ENCODE data around the gene OPA1. TPM values are rescaled to one million over a fixed set of nuclear protein-coding genes. Genes with fewer than 3 reads are reported as not detected.
A peak's percentile ranks its signal among the peaks of the same experiment; 100 is the strongest.

Gene OPA1
- total and polyA plus RNA-seq, 4 donors = 13.2 to 54.5 (median 33.4) TPM

GRCh38 chr3:193662757-193663322, 69.8 kb downstream of the OPA1 start:
- no peak for DNase-seq (ENCODE audit: low spot score)
- Histone ChIP-seq H3K27ac (ENCODE audit: low read depth in 1 of 2, low read length in 2 of 2) (peak overlapping the region; percentile 83 to 88), H3K27me3 (ENCODE audit: control insufficient read depth in 4 of 4, insufficient read depth in 4 of 4, low read length in 3 of 4) (no peaks in the 10 kb centered on the region), H3K4me1 (ENCODE audit: control insufficient read depth in 4 of 4, insufficient read depth in 4 of 4, low read length in 3 of 4) (peaks cover 0 to 26% (median 10%) of the 10 kb centered on the region in 4 donors), H3K36me3 (ENCODE audit: control insufficient read depth in 4 of 4, insufficient read depth in 3 of 4, low read depth in 1 of 4, low read length in 3 of 4) (peaks cover 3 to 29% (median 10%) of the 10 kb centered on the region in 4 donors), H3K9ac (ENCODE audit: low read depth in 1 of 2, low read length in 2 of 2) (peak overlapping the region in 1 of 2 donors; percentile 73), H3K9me3 (ENCODE audit: control insufficient read depth in 4 of 4, low read length in 3 of 4) (no peaks in the 10 kb centered on the region), H3K4me3 (ENCODE audit: low read depth in 1 of 3, low read length in 3 of 3) (no peak overlapping the region)
- 35% methylated on average over 7 of the region's 7 CpGs for WGBS
- TF ChIP-seq, protein P1, sequence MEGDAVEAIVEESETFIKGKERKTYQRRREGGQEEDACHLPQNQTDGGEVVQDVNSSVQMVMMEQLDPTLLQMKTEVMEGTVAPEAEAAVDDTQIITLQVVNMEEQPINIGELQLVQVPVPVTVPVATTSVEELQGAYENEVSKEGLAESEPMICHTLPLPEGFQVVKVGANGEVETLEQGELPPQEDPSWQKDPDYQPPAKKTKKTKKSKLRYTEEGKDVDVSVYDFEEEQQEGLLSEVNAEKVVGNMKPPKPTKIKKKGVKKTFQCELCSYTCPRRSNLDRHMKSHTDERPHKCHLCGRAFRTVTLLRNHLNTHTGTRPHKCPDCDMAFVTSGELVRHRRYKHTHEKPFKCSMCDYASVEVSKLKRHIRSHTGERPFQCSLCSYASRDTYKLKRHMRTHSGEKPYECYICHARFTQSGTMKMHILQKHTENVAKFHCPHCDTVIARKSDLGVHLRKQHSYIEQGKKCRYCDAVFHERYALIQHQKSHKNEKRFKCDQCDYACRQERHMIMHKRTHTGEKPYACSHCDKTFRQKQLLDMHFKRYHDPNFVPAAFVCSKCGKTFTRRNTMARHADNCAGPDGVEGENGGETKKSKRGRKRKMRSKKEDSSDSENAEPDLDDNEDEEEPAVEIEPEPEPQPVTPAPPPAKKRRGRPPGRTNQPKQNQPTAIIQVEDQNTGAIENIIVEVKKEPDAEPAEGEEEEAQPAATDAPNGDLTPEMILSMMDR (IDR thresholded peaks at IDR 0.05; ENCODE audit: low read depth, low read length, missing input control) = no peak
- TF ChIP-seq FOXA2 (IDR thresholded peaks at IDR 0.05) (peak; percentile 79), YY1 (IDR thresholded peaks at IDR 0.05) (peak; percentile 84), ZBTB33 (IDR thresholded peaks at IDR 0.05) (peak; percentile 85), JUND (IDR thresholded peaks at IDR 0.05) (peak; percentile 38 to 73), TAF1 (conservative IDR thresholded peaks at IDR 0.05) (no peak), HNF4A (conservative IDR thresholded peaks at IDR 0.05) (peak; percentile 95 to 96), RXRA (IDR thresholded peaks at IDR 0.05) (peak; percentile 78 to 88), EGR1 (IDR thresholded peaks at IDR 0.05; ENCODE audit: low read depth in 2 of 2) (peak in 1 of 2 donors; percentile 18), NR2F2 (IDR thresholded peaks at IDR 0.05) (peak; percentile 32), FOXA1 (IDR thresholded peaks at IDR 0.05) (peak; percentile 60), SP1 (IDR thresholded peaks at IDR 0.05) (peak; percentile 81), RAD21 (IDR thresholded peaks at IDR 0.05) (peak; percentile 22 to 28), REST (IDR thresholded peaks at IDR 0.05) (no peak), HNF4G (IDR thresholded peaks at IDR 0.05) (peak; percentile 60), ATF3 (IDR thresholded peaks at IDR 0.05) (peak; percentile 53), GABPA (IDR thresholded peaks at IDR 0.05 in 1 of 2, conservative IDR thresholded peaks at IDR 0.05 in 1 of 2) (peak in 1 of 2 donors; percentile 17)
- TF ChIP-seq, protein P2, sequence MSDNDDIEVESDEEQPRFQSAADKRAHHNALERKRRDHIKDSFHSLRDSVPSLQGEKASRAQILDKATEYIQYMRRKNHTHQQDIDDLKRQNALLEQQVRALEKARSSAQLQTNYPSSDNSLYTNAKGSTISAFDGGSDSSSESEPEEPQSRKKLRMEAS (IDR thresholded peaks at IDR 0.05) = peak; percentile 52
